SK-N-DZ (cell line): Measurements from ENCODE around the gene SLC35F6.
A peak's percentile ranks its signal among the peaks of the same experiment; 100 is the strongest.
"Not testable (repeated sequence)": the region's sequence is repeated elsewhere in the genome, so short reads cannot be mapped to it uniquely, and the experiment has no call there.

ENCODE experiments used
- DNase-seq: peaks from one replicate; pipeline ENCODE4 v3.0.0-alpha.2; 2015; ENCODE audit warnings: low spot score

SLC35F6 gene

GRCh38 chr2:26730549-26731344, 33.3 kb upstream of the SLC35F6 start:
- no peak for DNase-seq

DNA sequence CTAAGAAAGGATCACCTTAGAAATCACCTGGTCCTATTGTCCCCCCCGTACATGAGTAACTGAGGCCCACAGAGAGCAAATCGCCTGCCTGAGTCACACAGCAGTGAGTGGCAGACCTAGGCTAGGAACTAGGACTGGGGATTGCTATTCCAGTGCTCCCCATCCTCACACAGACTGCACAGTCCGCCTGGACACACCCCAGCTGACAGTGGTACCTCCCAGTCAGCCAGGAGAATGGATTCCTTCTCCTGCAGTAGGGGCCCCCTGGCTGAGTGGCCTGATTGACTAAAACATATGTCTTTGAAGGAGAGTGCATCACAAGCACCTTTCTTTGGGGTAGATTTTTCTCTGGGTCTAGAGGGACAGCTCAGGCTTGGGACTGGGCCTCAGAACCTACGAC, 32.4 kb upstream of the SLC35F6 start:
- DNase-seq = no peak

- no peak for DNase-seq
Observed at GRCh38 chr2:26732446-26732845, 31.6 kb upstream of the SLC35F6 start.

DNA sequence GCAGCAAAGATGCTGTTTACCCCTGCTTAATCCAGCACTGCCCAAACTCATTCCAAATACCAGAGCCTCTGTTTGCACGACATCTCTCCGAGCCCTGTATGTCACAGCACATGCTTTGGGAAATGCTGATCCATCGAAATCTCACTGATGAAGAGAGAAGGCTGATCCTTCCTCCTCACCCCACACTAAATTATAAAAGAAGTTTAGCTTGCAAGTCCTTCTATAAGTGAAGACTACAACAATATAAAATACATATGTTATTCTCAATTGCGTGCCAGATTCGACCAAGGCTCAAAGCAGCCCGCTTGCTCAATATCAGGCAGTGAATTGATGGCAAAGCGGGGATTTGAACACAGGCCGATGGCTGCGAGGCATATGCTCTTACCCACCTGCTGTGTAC, 30.7 kb upstream of the SLC35F6 start:
- DNase-seq = no peak

GRCh38 chr2:26735097-26735496, 29.0 kb upstream of the SLC35F6 start:
- DNase-seq = no peak

GRCh38 chr2:26735883-26736588, 28.0 kb upstream of the SLC35F6 start:
- no peak for DNase-seq

GRCh38 chr2:26737221-26737620, 26.9 kb upstream of the SLC35F6 start:
- DNase-seq = peak; percentile 98

GRCh38 chr2:26738481-26738880, 25.6 kb upstream of the SLC35F6 start:
- DNase-seq = no peak

GRCh38 chr2:26739514-26739913, 24.6 kb upstream of the SLC35F6 start:
- DNase-seq = no peak

- peak; percentile 55 for DNase-seq
Observed at GRCh38 chr2:26740346-26740745, 23.7 kb upstream of the SLC35F6 start.

DNA sequence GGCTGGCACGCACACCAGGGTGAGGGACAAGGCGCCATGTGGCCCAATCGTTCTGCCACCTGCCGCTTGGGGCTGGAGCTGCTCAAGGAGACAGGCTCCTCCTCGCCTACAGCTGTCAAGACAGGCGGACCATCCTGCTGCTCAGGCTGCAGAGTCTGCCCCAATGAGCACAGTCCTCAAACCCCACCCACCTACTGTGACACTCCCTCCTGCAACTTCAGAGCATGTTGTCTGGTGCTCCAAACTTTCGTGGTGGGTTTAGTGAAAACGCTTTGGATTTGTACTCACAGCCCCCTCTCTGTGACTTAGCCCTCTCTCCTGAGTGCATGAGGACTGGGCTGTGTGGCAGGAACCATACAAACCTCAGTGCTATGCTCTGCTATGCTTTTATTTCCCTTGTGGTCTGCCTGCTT, 23.2 kb upstream of the SLC35F6 start:
- peak; percentile 84 for DNase-seq

GRCh38 chr2:26742048-26742770, 21.9 kb upstream of the SLC35F6 start:
- no peak for DNase-seq

DNA sequence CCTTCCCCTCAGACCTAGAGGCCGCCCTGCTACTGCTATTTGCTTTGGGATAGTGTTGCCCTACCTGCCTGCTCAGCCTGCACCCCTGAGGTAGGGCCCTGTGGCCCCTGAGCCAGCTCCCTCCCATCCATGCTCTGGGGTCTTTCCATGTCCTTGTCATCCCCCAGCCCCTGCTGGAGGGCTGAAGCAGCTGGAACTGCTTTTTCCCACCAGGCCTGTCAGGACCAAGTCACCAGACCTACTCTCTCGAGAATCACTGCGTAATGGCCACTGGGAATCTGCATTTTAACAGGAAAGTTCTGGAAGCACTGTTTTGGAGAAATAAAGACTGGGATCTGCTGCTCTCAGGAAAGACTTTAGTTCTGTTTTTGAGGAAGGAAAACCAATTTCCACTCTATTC, 20.2 kb upstream of the SLC35F6 start:
- no peak for DNase-seq

DNA sequence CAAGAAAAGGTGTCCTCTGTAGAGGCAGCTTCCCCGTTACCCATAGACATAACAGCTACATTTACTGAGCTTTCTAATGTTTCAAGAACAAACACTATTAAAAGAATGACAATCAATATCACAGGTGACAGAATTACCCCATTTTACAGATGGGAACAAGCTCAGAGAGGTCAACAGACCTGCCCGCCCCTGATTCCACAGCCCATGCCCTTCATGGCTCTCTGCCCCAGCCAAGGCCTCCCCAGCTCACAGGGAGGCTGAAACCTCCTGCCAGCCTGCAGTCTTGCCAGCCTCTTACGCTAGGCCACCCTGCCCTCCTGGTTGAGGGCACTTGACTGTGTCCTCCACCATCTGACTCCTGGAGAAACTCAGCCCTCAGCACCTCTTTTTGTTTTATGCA, 19.1 kb upstream of the SLC35F6 start:
- no peak for DNase-seq

DNA sequence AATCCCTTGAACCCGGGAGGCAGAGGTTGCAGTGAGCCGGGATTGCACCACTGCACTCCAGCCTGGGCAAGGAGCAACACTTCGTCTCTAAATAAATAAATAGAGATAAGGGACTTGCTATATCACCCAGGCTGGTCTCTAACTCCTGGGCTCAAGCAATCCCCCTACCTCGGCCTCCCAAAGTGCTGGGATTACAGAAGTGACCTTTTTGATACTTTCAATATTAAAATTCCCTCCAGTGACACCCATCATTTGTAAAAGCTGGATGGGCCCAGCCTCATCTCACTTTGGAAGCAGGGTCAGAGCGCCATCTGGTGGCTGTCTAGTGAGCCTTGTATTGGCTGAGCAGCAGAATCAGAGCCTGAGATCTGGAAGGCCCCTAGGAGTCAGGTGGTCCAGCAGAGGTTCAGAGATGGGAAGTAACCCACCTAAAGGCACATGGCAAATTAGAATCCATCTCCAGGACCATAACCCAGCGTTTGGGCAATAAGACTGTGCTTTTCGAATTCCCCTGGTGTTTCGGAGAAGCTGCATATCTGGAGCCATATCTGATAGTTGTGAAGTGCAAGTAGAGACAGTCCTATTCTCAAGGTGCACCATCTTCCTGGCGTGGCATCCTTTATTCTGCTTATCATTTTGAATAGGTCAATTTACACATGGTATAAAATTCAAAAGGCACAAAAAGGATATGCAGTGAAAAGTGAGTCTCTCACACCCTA, 18.3 kb upstream of the SLC35F6 start:
- peak; percentile 82 for DNase-seq

- DNase-seq = no peak
Observed at GRCh38 chr2:26746934-26747333, 17.1 kb upstream of the SLC35F6 start.

GRCh38 chr2:26749787-26750420, 14.2 kb upstream of the SLC35F6 start:
- DNase-seq = peak; percentile 85

DNA sequence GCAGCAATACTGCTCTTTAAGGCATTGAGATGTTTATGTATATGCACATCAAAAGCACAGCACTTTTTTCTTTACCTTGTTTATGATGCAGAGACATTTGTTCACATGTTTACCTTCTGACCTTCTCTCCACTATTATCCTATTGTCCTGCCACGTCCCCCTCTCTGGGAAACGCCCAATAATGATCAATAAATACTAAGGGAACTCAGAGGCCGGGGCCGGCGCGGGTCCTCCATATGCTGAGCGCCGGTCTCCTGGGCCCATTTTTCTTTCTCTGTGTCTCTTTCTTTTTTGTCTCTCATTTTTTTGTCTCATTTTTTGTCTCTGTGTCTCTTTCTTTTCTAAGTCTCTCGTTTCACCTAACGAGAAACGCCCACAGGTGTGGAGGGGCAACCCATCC, 13.6 kb upstream of the SLC35F6 start:
- not testable (repeated sequence) for DNase-seq

GRCh38 chr2:26752656-26753055, 11.4 kb upstream of the SLC35F6 start:
- peak; percentile 60 for DNase-seq

GRCh38 chr2:26754539-26754938, 9.5 kb upstream of the SLC35F6 start:
- no peak for DNase-seq

DNA sequence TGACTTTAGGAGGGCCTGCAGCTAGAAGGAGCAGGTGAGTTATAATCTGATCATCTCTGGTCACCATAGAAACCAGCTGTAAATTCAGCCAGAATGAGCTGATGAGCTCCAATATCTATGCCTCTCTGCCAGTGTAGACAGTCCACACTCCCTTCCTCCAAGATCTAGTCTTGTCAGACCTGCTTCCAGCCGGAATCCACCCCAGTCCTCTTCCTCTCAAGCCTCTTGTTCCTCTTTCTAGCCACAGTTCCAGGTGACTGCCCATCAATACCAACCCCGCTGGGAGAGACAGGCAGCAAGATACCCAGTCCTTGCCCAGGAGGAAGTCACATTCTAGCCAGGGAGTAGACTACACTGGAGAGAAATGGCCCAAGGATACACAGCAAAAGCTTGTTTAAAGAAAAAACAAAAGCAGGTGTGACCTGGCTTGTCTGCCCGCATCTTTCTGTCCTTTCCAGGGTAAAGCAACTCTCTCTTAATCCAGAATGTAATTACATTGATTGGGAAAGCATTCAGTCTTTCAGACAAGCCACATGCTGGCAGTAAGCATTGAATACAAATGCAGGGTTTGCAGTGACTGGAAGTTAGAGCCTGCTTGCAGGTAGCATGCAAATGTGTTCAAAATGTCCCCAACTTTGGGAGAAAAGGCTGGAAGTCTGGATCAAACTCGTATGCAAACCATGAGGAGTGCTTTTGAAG, 9.0 kb upstream of the SLC35F6 start:
- peak; percentile 40 for DNase-seq
